ENCODE measurements around the gene PLA2G12B.

- no peak for TF ChIP-seq CTCF (IDR thresholded peaks at IDR 0.05; ENCODE audit: low read depth, low read length, poor library complexity, severe bottlenecking)
- TF ChIP-seq EZH2phosphoT487 (IDR thresholded peaks at IDR 0.05; ENCODE audit: borderline replicate concordance, low read length) = no peak
Observed at GRCh38 chr10:72918352-72918751, 36.3 kb downstream of the PLA2G12B start.

All from DOHH2 (cell line).